H1 (cell line): ENCODE data around the gene ZNF346. TPM values are rescaled to one million over a fixed set of nuclear protein-coding genes. Genes with fewer than 3 reads are reported as not detected.

Experiments
- CTCF ChIA-PET: fragments of 300-600 bp; sonication (Branson Sonifier 250); formaldehyde crosslinking; loops from one replicate; lab custom pipeline; 2021; ENCODE audit not compliant: partially characterized antibody; lab: Charles Lee
- POLR2A ChIA-PET: fragments of 300-600 bp; sonication (Branson Sonifier 250); formaldehyde crosslinking; loops from one replicate; lab custom pipeline; 2021; ENCODE audit warnings: inconsistent platforms; ENCODE audit not compliant: partially characterized antibody; lab: Charles Lee
- DNase-seq, 2 experiments: peaks; one replicate each; pipeline versions ENCODE4 v3.0.0 to v3.0.0-alpha.2; 2010 to 2022; ENCODE audit warnings: low spot score in 2 of 2, low read depth in 1 of 2, mixed read lengths in 1 of 2
- FAIRE-seq: peaks from 2 replicates; lab custom pipeline; 2011; peaks lifted over from hg19 to GRCh38; lab: Jason Lieb, UNC
- H2AFZ ChIP-seq: 2 replicates; pipeline ENCODE4 v1.8.1; 2012; ENCODE audit warnings: low read length, inconsistent platforms
- H2AK5ac ChIP-seq: 2 replicates; pipeline ENCODE4 v1.6.1; 2013; ENCODE audit warnings: low read depth, low read length
- H2BK120ac ChIP-seq: replicated peaks from 2 replicates; pipeline ENCODE3; 2013; ENCODE audit warnings: low read depth, low read length, inconsistent platforms
- H2BK12ac ChIP-seq: 2 replicates; pipeline ENCODE4 v1.6.1; 2013; ENCODE audit warnings: low read depth, low read length
- H2BK15ac ChIP-seq: 2 replicates; pipeline ENCODE4 v1.6.1; 2013; ENCODE audit warnings: low read length
- H2BK20ac ChIP-seq: 2 replicates; pipeline ENCODE4 v1.6.1; 2013; ENCODE audit warnings: low read length
- H2BK5ac ChIP-seq: 2 replicates; pipeline ENCODE4 v1.6.1; 2013; ENCODE audit warnings: low read depth, low read length
- H3K14ac ChIP-seq: 2 replicates; pipeline ENCODE4 v1.6.1; 2013; ENCODE audit warnings: inconsistent platforms; ENCODE audit not compliant: insufficient read length
- H3K18ac ChIP-seq: 2 replicates; pipeline ENCODE4 v1.6.1; 2013; ENCODE audit warnings: low read length; ENCODE audit errors: extremely low read depth
- H3K23ac ChIP-seq: 2 replicates; pipeline ENCODE4 v1.6.1; 2013; ENCODE audit warnings: inconsistent platforms; ENCODE audit not compliant: insufficient read length
- H3K23me2 ChIP-seq: 2 replicates; pipeline ENCODE4 v1.6.1; 2013; ENCODE audit warnings: low read depth, low read length
- H3K27ac ChIP-seq: 2 replicates; pipeline ENCODE4 v1.6.1; 2011; ENCODE audit warnings: low read depth, low read length, inconsistent platforms
- H3K27me3 ChIP-seq, 4 experiments: replicated peaks in 1 of 4; 1 replicate in 1 of 4; 2 replicates in 3 of 4; pipeline versions ENCODE4 v1.6.1 to v1.8.1; 2011 to 2013; ENCODE audit warnings: low read length in 3 of 4, mild to moderate bottlenecking in 3 of 4, inconsistent platforms in 2 of 4, mixed read lengths in 2 of 4, moderate library complexity in 1 of 4; ENCODE audit not compliant: control insufficient read depth in 3 of 4, insufficient read depth in 3 of 4; ENCODE audit errors: extremely low read depth in 1 of 4
- H3K36me3 ChIP-seq, 4 experiments: 2 replicates each; pipeline versions ENCODE4 v1.6.1 to v1.8.1; 2011 to 2013; ENCODE audit warnings: mild to moderate bottlenecking in 4 of 4, low read length in 3 of 4, moderate library complexity in 2 of 4, control low read depth in 1 of 4, inconsistent platforms in 1 of 4; ENCODE audit not compliant: insufficient read depth in 4 of 4, control insufficient read depth in 2 of 4
- H3K4ac ChIP-seq: replicated peaks from 2 replicates; pipeline ENCODE3; 2013; ENCODE audit warnings: low read length, low read depth, mixed read lengths, inconsistent platforms; ENCODE audit not compliant: insufficient read length
- H3K4me1 ChIP-seq, 4 experiments: replicated peaks in 1 of 4; 1 replicate in 1 of 4; 2 replicates in 3 of 4; pipeline versions ENCODE4 v1.6.1 to v1.8.1; 2011 to 2013; ENCODE audit warnings: low read length in 3 of 4, inconsistent platforms in 2 of 4, mixed read lengths in 1 of 4; ENCODE audit not compliant: insufficient read depth in 4 of 4, control insufficient read depth in 3 of 4
- H3K4me2 ChIP-seq, 2 experiments: 2 replicates each; pipeline versions ENCODE4 v1.6.1 to v1.8.1; 2011 to 2013; ENCODE audit warnings: low read depth in 2 of 2, low read length in 2 of 2, control low read depth in 1 of 2, inconsistent platforms in 1 of 2, mild to moderate bottlenecking in 1 of 2; ENCODE audit not compliant: insufficient read depth in 1 of 2
- H3K4me3 ChIP-seq, 4 experiments: fragments of 200-600, 300-600 bp in 1 of 4; sonication (generic), shearing (Covaris generic), sonication (Bioruptor Twin) in 1 of 4; 2 replicates each; pipeline versions ENCODE4 v1.5.1 to v1.8.1; 2011 to 2016; ENCODE audit warnings: low read length in 4 of 4, low read depth in 3 of 4, control low read depth in 2 of 4, inconsistent platforms in 2 of 4, mild to moderate bottlenecking in 2 of 4, mixed read lengths in 1 of 4, moderate library complexity in 1 of 4; ENCODE audit not compliant: insufficient read depth in 2 of 4; ENCODE audit errors: extremely low read depth in 1 of 4
- H3K56ac ChIP-seq: replicated peaks from 2 replicates; pipeline ENCODE3; 2013; ENCODE audit warnings: low read depth, mild to moderate bottlenecking, mixed read lengths, low read length, inconsistent platforms; ENCODE audit not compliant: insufficient read length
- H3K79me1 ChIP-seq: 2 replicates; pipeline ENCODE4 v1.6.1; 2013; ENCODE audit warnings: low read depth, low read length, control low read depth
- H3K79me2 ChIP-seq, 2 experiments: 2 replicates each; pipeline versions ENCODE4 v1.6.1 to v1.8.1; 2012 to 2013; ENCODE audit warnings: low read length in 2 of 2, mild to moderate bottlenecking in 2 of 2, inconsistent platforms in 1 of 2; ENCODE audit not compliant: insufficient read depth in 2 of 2, control insufficient read depth in 1 of 2
- H3K9ac ChIP-seq, 4 experiments: replicated peaks in 1 of 4; 1 replicate in 1 of 4; 2 replicates in 3 of 4; pipeline versions ENCODE4 v1.6.1 to v1.8.1; 2011 to 2013; ENCODE audit warnings: low read depth in 3 of 4, low read length in 3 of 4, control low read depth in 2 of 4, mild to moderate bottlenecking in 2 of 4, moderate library complexity in 2 of 4, inconsistent platforms in 1 of 4; ENCODE audit errors: extremely low read depth in 1 of 4
- H3K9me3 ChIP-seq, 2 experiments: 2 replicates each; pipeline versions ENCODE4 v1.6.1 to v1.8.1; 2012 to 2013; ENCODE audit warnings: mild to moderate bottlenecking in 2 of 2, moderate library complexity in 2 of 2, control low read depth in 1 of 2, inconsistent platforms in 1 of 2, low read depth in 1 of 2, low read length in 1 of 2, mixed read lengths in 1 of 2; ENCODE audit not compliant: insufficient read depth in 2 of 2
- H4K20me1 ChIP-seq, 2 experiments: replicated peaks in 1 of 2; 2 replicates each; pipeline versions ENCODE3 to v1.8.1; 2011 to 2013; ENCODE audit warnings: inconsistent platforms in 2 of 2, low read length in 2 of 2, mild to moderate bottlenecking in 1 of 2; ENCODE audit not compliant: insufficient read depth in 2 of 2, control insufficient read depth in 1 of 2
- H4K5ac ChIP-seq: 2 replicates; pipeline ENCODE4 v1.6.1; 2013; ENCODE audit warnings: low read length, low read depth, mixed read lengths, inconsistent platforms; ENCODE audit not compliant: insufficient read length
- H4K8ac ChIP-seq: 2 replicates; pipeline ENCODE4 v1.8.0; 2013; ENCODE audit warnings: mild to moderate bottlenecking, moderate library complexity, low read length, inconsistent platforms; ENCODE audit not compliant: insufficient read depth; ENCODE audit errors: extremely low read depth
- H4K91ac ChIP-seq: replicated peaks from 2 replicates; pipeline ENCODE3; 2013; ENCODE audit warnings: low read length, mixed read lengths, inconsistent platforms; ENCODE audit not compliant: insufficient read length
- GABPA ChIP-seq: IDR thresholded peaks from 2 replicates; pipeline ENCODE4 v1.6.1; 2011; ENCODE audit warnings: mild to moderate bottlenecking, low read length, moderate library complexity, borderline replicate concordance; ENCODE audit not compliant: insufficient read depth
- SIRT6 ChIP-seq: IDR thresholded peaks from one replicate; pipeline ENCODE4 v1.7.1; 2012; ENCODE audit warnings: low read length, inconsistent platforms
- SUZ12 ChIP-seq: fragments of 200-600 bp; sonication (generic); IDR thresholded peaks from 2 replicates; pipeline ENCODE4 v1.6.1; 2012; ENCODE audit warnings: mild to moderate bottlenecking, inconsistent platforms, low read length, moderate library complexity, mixed read lengths
- WGBS, 2 experiments: shearing (Covaris generic) in 1 of 2; methylation state at CpG; one replicate each; pipeline versions ENCODE4 v1.1.6 to v1.1.7; 2013 to 2015; ENCODE audit warnings: low lambda C conversion rate in 2 of 2, mixed read lengths in 2 of 2, inconsistent platforms in 1 of 2, low coverage in 1 of 2, missing lambda C conversion rate in 1 of 2; ENCODE audit not compliant: insufficient replicate concordance in 2 of 2, insufficient coverage in 1 of 2, insufficient read length in 1 of 2; ENCODE audit errors: extremely low coverage in 1 of 2, missing lambda C conversion rate in 1 of 2; 5-methylcytosine and 5-hydroxymethylcytosine counted together
- polyA plus RNA-seq, 7 experiments: library from polyadenylated mRNA; depleted of rRNA in 3 of 7; stranded (reverse) in 5 of 7; unstranded in 2 of 7; fragments of >200 nt in 5 of 7; fragments of 200-250 nt in 2 of 7; gene quantifications; 1 replicate in 5 of 7; 2 replicates in 1 of 7; 4 replicates in 1 of 7; pipeline versions ENCODE4 v1.2.1 to v1.2.3, GENCODE V29; 2011 to 2013; ENCODE audit warnings: missing spikeins in 2 of 7, mixed read lengths in 2 of 7
- total RNA-seq: library from RNA; stranded (reverse); fragmentation: NEBNext Ultra II Directional; extraction: Animal tissue kit (Norgen Biotek cat#: 25700); gene quantifications from 2 replicates; pipeline ENCODE4 v1.2.1, GENCODE V29; 2021
- TF ChIP-seq, protein P1 (sequence below): IDR thresholded peaks from 2 replicates; pipeline ENCODE4 v1.6.1; 2012; ENCODE audit warnings: inconsistent platforms

ZNF346 gene
- total and polyA plus RNA-seq, 2 of the 8 experiments (the other 6 are each of a cell fraction or from before 2014, with no cell fraction given): 19.9 to 20.8 TPM

DNA sequence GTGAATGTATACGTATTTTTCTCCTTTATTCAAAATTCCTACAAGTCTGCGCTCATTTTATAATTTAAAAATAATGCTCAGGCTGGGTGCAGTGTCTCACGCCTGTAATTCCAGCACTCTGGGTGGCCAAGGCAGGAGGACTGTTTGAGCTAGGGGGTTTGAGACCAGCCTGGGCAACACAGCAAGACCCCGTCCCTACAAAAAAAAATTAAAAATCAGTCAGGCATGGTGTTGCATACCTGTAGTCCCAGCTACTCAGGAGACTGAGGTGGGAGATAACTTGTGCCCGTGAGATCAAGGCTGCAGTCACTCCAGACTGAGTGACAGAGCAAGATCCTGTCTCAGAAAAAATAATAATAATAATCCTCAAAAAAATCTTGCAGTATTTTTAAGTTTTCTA, 23.7 kb upstream of the ZNF346 start:
- Histone ChIP-seq H3K79me1 (peaks cover 3% of the 10 kb centered on the region), H4K20me1 (peaks cover 2 to 5% of the 10 kb centered on the region in 2 experiments), H3K14ac (no peak overlapping the region), H3K56ac (no peak overlapping the region), H2BK20ac (no peak overlapping the region), H3K4me1 (peaks cover 0 to 3% (median 0%) of the 10 kb centered on the region in 4 experiments; a peak in 2 of 7 replicates), H3K4me2 (no peak overlapping the region), H4K91ac (no peak overlapping the region), H3K23ac (no peak overlapping the region), H2BK5ac (no peak overlapping the region), H3K79me2 (peaks cover 28 to 98% of the 10 kb centered on the region in 2 experiments), H4K8ac (no peak overlapping the region), H3K18ac (no peak overlapping the region), H2BK12ac (no peak overlapping the region), H4K5ac (no peak overlapping the region), H3K4ac (no peak overlapping the region), H2AFZ (no peak overlapping the region), H2BK15ac (no peak overlapping the region), H3K4me3 (no peak overlapping the region), H3K9me3 (peaks cover 4 to 10% of the 10 kb centered on the region in 2 experiments; a peak in 3 of 4 replicates), H3K23me2 (no peaks in the 10 kb centered on the region; the same call in 1 of the 2 replicates), H3K27me3 (no peaks in the 10 kb centered on the region), H3K27ac (no peak overlapping the region), H2AK5ac (no peak overlapping the region), H3K36me3 (no peaks in the 10 kb centered on the region), H2BK120ac (no peak overlapping the region), H3K9ac (no peak overlapping the region)
- TF ChIP-seq SUZ12 (no peak), SIRT6 (no peak), GABPA (no peak)
- TF ChIP-seq, protein P1, sequence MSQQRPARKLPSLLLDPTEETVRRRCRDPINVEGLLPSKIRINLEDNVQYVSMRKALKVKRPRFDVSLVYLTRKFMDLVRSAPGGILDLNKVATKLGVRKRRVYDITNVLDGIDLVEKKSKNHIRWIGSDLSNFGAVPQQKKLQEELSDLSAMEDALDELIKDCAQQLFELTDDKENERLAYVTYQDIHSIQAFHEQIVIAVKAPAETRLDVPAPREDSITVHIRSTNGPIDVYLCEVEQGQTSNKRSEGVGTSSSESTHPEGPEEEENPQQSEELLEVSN: no peak
- WGBS, 2 experiments: 95% methylated on average over 5 of the region's 5 CpGs; no CpG with 5 or more reads in 1 of the 2 experiments
- FAIRE-seq: no peak
- POLR2A ChIA-PET: interaction anchor here (0.6 kb wide), 1 partner anchor 40 kb away, joined by 3 read pairs; no protein-coding TSS in a partner anchor
- CTCF ChIA-PET: no interaction called here
- no peak for DNase-seq
